ENCODE results near the gene DDX49. TPM values are rescaled to one million over a fixed set of nuclear protein-coding genes. Genes with fewer than 3 reads are reported as not detected.

Gene DDX49
- total RNA-seq, 1 donor from 2014 or later = 68.3 TPM

- Histone ChIP-seq H3K36me3 (ENCODE audit: insufficient read depth, low read length) (no peaks in the 10 kb centered on the region), H3K9me3 (ENCODE audit: insufficient read depth, low read depth, low read length) (no peaks in the 10 kb centered on the region), H3K27me3 (ENCODE audit: insufficient read depth, low read length) (peaks cover 7% of the 10 kb centered on the region), H4K20me1 (ENCODE audit: insufficient read depth, low read length) (peaks cover 47% of the 10 kb centered on the region), H3K4me1 (ENCODE audit: insufficient read depth, low read length) (peaks cover 9% of the 10 kb centered on the region), H3K4me3 (ENCODE audit: insufficient read depth, low read depth, low read length) (no peak overlapping the region), H2AFZ (ENCODE audit: low read depth, low read length) (no peak overlapping the region), H3K9ac (ENCODE audit: low read length) (no peak overlapping the region), H3K4me2 (ENCODE audit: low read length) (no peak overlapping the region), H3K27ac (ENCODE audit: low read depth, low read length) (no peak overlapping the region), H3K79me2 (ENCODE audit: insufficient read depth, low read length) (no peaks in the 10 kb centered on the region)
- Mint-ChIP-seq H3K27ac (ENCODE audit: unreplicated experiment) (no peak overlapping the region), H3K36me3 (ENCODE audit: low read depth, unreplicated experiment) (peaks cover 12% of the 10 kb centered on the region), H3K27me3 (ENCODE audit: low read depth, unreplicated experiment) (no peaks in the 10 kb centered on the region), H3K4me1 (ENCODE audit: low read depth, unreplicated experiment) (peaks cover 2% of the 10 kb centered on the region), H3K9me3 (ENCODE audit: unreplicated experiment) (no peaks in the 10 kb centered on the region), H3K4me3 (ENCODE audit: unreplicated experiment) (peak overlapping the region; percentile 83)
- FAIRE-seq (no peak), DNase-seq (ENCODE audit: low read depth) (no peak)
- TF ChIP-seq EZH2 (IDR thresholded peaks at IDR 0.05; ENCODE audit: insufficient read depth, low read length) (no peak), CTCF (IDR thresholded peaks at IDR 0.05; ENCODE audit: insufficient read depth, low read depth, low read length) (no peak)
Observed at GRCh38 chr19:18897094-18898029, 22.2 kb upstream of the DDX49 start.

GRCh38 chr19:18898081-18898606, 21.4 kb upstream of the DDX49 start:
- Histone ChIP-seq H2AFZ (ENCODE audit: low read depth, low read length) (no peak overlapping the region), H3K27me3 (ENCODE audit: insufficient read depth, low read length) (peaks cover 7% of the 10 kb centered on the region), H3K9ac (ENCODE audit: low read length) (no peak overlapping the region), H3K27ac (ENCODE audit: low read depth, low read length) (no peak overlapping the region), H3K36me3 (ENCODE audit: insufficient read depth, low read length) (no peaks in the 10 kb centered on the region), H3K79me2 (ENCODE audit: insufficient read depth, low read length) (no peaks in the 10 kb centered on the region), H3K4me3 (ENCODE audit: insufficient read depth, low read depth, low read length) (no peak overlapping the region), H3K4me1 (ENCODE audit: insufficient read depth, low read length) (peaks cover 9% of the 10 kb centered on the region), H4K20me1 (ENCODE audit: insufficient read depth, low read length) (peaks cover 47% of the 10 kb centered on the region), H3K9me3 (ENCODE audit: insufficient read depth, low read depth, low read length) (no peaks in the 10 kb centered on the region), H3K4me2 (ENCODE audit: low read length) (no peak overlapping the region)
- DNase-seq (ENCODE audit: low read depth) (no peak), FAIRE-seq (no peak)
- Mint-ChIP-seq H3K4me3 (ENCODE audit: unreplicated experiment) (no peak overlapping the region), H3K27ac (ENCODE audit: unreplicated experiment) (no peak overlapping the region), H3K27me3 (ENCODE audit: low read depth, unreplicated experiment) (no peaks in the 10 kb centered on the region), H3K36me3 (ENCODE audit: low read depth, unreplicated experiment) (peaks cover 10% of the 10 kb centered on the region), H3K4me1 (ENCODE audit: low read depth, unreplicated experiment) (peaks cover 2% of the 10 kb centered on the region), H3K9me3 (ENCODE audit: unreplicated experiment) (no peaks in the 10 kb centered on the region)
- TF ChIP-seq EZH2 (IDR thresholded peaks at IDR 0.05; ENCODE audit: insufficient read depth, low read length) (no peak), CTCF (IDR thresholded peaks at IDR 0.05; ENCODE audit: insufficient read depth, low read depth, low read length) (no peak)
